B cell (primary cell): ENCODE data around the gene KRT74. TPM values are rescaled to one million over a fixed set of nuclear protein-coding genes. Genes with fewer than 3 reads are reported as not detected.

Experiments
- ATAC-seq: fragments of 200-7000 bp; cut with Tn5 transposase; one replicate; pipeline ENCODE4 v1.10.0; 2021; ENCODE audit warnings: low read depth, mild to moderate bottlenecking, moderate number of reproducible peaks, moderate library complexity
- CTCF ChIA-PET: fragments of 350-600 bp; sonication (Branson Sonifier 250); formaldehyde crosslinking; loops from one replicate; lab custom pipeline; 2021; ENCODE audit warnings: antibody characterized with exemption, inconsistent platforms; lab: Charles Lee
- POLR2A ChIA-PET: fragments of 350-600 bp; sonication (Branson Sonifier 250); formaldehyde crosslinking; loops from one replicate; lab custom pipeline; 2021; ENCODE audit warnings: antibody characterized with exemption; lab: Charles Lee
- DNase-seq: peaks from one replicate; pipeline ENCODE4 v3.0.0; 2013
- H2AFZ ChIP-seq: 2 replicates; pipeline ENCODE4 v1.6.1; 2012; ENCODE audit warnings: mild to moderate bottlenecking, low read depth, low read length; ENCODE audit not compliant: insufficient read depth, poor library complexity, severe bottlenecking
- H3K27ac ChIP-seq, 2 donors: 1 replicate in 1 of 2; 2 replicates in 1 of 2; pipeline ENCODE4 v1.5.1; 2012 to 2013; ENCODE audit warnings: low read length in 2 of 2, mild to moderate bottlenecking in 2 of 2, moderate library complexity in 1 of 2
- H3K27me3 ChIP-seq, 4 experiments: fragments of 200-600 bp in 1 of 4; sonication (generic) in 1 of 4; replicated peaks in 1 of 4; 1 replicate in 2 of 4; 2 replicates in 2 of 4; pipeline versions ENCODE4 v1.6.1 to v1.7.0; 2013 to 2016; ENCODE audit warnings: low read length in 3 of 4, mild to moderate bottlenecking in 2 of 4, mixed read lengths in 1 of 4, moderate library complexity in 1 of 4; ENCODE audit not compliant: insufficient read depth in 4 of 4, control insufficient read depth in 3 of 4; ENCODE audit errors: control extremely low read depth in 1 of 4
- H3K36me3 ChIP-seq, 2 experiments: replicated peaks in 1 of 2; 1 replicate in 1 of 2; 2 replicates in 1 of 2; pipeline versions ENCODE4 v1.6.1 to v1.7.1; 2013; ENCODE audit warnings: low read length in 1 of 2; ENCODE audit not compliant: insufficient read depth in 2 of 2, control insufficient read depth in 1 of 2; ENCODE audit errors: control extremely low read depth in 1 of 2, extremely low read depth in 1 of 2
- H3K4me1 ChIP-seq, 2 donors: fragments of 200-600 bp in 1 of 2; sonication (generic) in 1 of 2; 1 replicate in 1 of 2; 2 replicates in 1 of 2; pipeline versions ENCODE4 v1.5.1 to v1.6.1; 2013 to 2017; ENCODE audit warnings: low read length in 2 of 2; ENCODE audit not compliant: control insufficient read depth in 2 of 2, insufficient read depth in 2 of 2
- H3K4me2 ChIP-seq: replicated peaks from 2 replicates; pipeline ENCODE3; 2012; ENCODE audit warnings: mild to moderate bottlenecking, low read depth, low read length; ENCODE audit not compliant: poor library complexity, severe bottlenecking
- H3K4me3 ChIP-seq, 5 experiments: fragments of 200-600 bp in 1 of 5; sonication (generic) in 1 of 5; 1 replicate in 3 of 5; 2 replicates in 2 of 5; pipeline versions ENCODE4 v1.5.1 to v1.7.0; 2011 to 2016; ENCODE audit warnings: low read length in 4 of 5, mild to moderate bottlenecking in 4 of 5, low read depth in 2 of 5, control low read depth in 1 of 5, moderate library complexity in 1 of 5; ENCODE audit not compliant: insufficient read depth in 1 of 5; ENCODE audit errors: control extremely low read depth in 1 of 5, extremely low read depth in 1 of 5
- H3K79me2 ChIP-seq: fragments of 200-600 bp; sonication (generic); one replicate; pipeline ENCODE4 v1.6.0; 2016; ENCODE audit warnings: low read length; ENCODE audit not compliant: control insufficient read depth, insufficient read depth
- H3K9ac ChIP-seq: fragments of 200-600 bp; sonication (generic); 2 replicates; pipeline ENCODE4 v1.6.1; 2017; ENCODE audit warnings: mild to moderate bottlenecking, low read length, moderate library complexity
- H3K9me3 ChIP-seq, 3 donors: one replicate each; pipeline versions ENCODE4 v1.6.1 to v1.7.1; 2013; ENCODE audit warnings: low read length in 2 of 3; ENCODE audit not compliant: control insufficient read depth in 2 of 3, insufficient read depth in 1 of 3; ENCODE audit errors: control extremely low read depth in 1 of 3
- H4K20me1 ChIP-seq: 2 replicates; pipeline ENCODE4 v1.6.0; 2012; ENCODE audit warnings: mild to moderate bottlenecking, low read length; ENCODE audit not compliant: insufficient read depth, control insufficient read depth, poor library complexity, severe bottlenecking
- H3K27ac Mint-ChIP-seq: one replicate; pipeline ENCODE4 v1.8.0; 2021; ENCODE audit warnings: mixed read lengths
- H3K27me3 Mint-ChIP-seq: one replicate; pipeline ENCODE4 v1.8.0; 2021; ENCODE audit warnings: mixed read lengths
- H3K4me1 Mint-ChIP-seq: one replicate; pipeline ENCODE4 v1.8.0; 2021; ENCODE audit warnings: mixed read lengths
- H3K4me3 Mint-ChIP-seq: one replicate; pipeline ENCODE4 v1.8.0; 2021; ENCODE audit warnings: mixed read lengths
- H3K9me3 Mint-ChIP-seq: one replicate; pipeline ENCODE4 v1.8.0; 2022; ENCODE audit warnings: mixed read lengths; ENCODE audit not compliant: insufficient read depth
- EZH2 ChIP-seq: IDR thresholded peaks from 2 replicates; pipeline ENCODE4 v1.6.1; 2012; ENCODE audit warnings: borderline replicate concordance, low read depth, mild to moderate bottlenecking, moderate library complexity, low read length; ENCODE audit not compliant: insufficient read depth, poor library complexity, severe bottlenecking
- WGBS: methylation state at CpG from one replicate; pipeline ENCODE4 v1.1.5; 2013; ENCODE audit warnings: missing lambda C conversion rate; ENCODE audit not compliant: insufficient coverage; 5-methylcytosine and 5-hydroxymethylcytosine counted together
- intact Hi-C: fragments of 100-400 bp; cut with micrococcal nuclease; formaldehyde crosslinking; loops from one replicate; pipeline ENCODE4 v1.10.0; 2022
- polyA plus RNA-seq: library from polyadenylated mRNA; depleted of rRNA; stranded (reverse); fragments of >200 nt; gene quantifications from 2 replicates; pipeline ENCODE4 v1.2.3, GENCODE V29; 2012
- total RNA-seq, 2 donors: library from RNA; stranded (reverse); fragments of 120-200 nt in 1 of 2; gene quantifications; 1 replicate in 1 of 2; 2 replicates in 1 of 2; pipeline versions ENCODE4 v1.2.3 to v1.2.4, GENCODE V29; 2013 to 2022
- TF ChIP-seq, protein P1 (sequence below): fragments of 200-600 bp; IDR thresholded peaks from one replicate; pipeline ENCODE4 v1.8.0; 2022; ENCODE audit warnings: antibody characterized with exemption, mild to moderate bottlenecking

KRT74 gene
- total and polyA plus RNA-seq, 2 donors (not counting 1 experiment from before 2014, with no cell fraction given) = not detected

DNA sequence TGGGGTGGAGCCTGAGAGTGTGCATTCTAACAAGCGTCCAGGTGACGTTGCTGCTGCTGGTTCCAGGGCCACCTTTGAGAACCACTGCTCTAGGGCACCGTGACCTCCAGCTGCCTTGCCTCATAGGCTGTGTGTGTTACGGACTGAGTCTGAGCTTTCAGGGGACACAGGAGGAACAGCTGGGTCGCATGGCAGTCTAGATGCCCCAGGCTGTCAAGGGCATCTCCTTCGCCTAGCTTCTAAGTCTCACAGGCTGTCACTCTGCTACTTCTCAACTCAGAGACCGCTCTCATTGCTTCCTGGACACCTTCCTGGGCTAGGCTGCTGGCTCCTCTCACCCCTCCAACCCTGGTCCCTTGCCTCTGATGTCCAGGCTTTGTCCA, 43.8 kb upstream of the KRT74 start:
- no peak overlapping the region for H3K9ac ChIP-seq
- H3K27ac ChIP-seq = no peak overlapping the region
- no peaks in the 10 kb centered on the region for H3K36me3 ChIP-seq
- TF ChIP-seq, protein P1, sequence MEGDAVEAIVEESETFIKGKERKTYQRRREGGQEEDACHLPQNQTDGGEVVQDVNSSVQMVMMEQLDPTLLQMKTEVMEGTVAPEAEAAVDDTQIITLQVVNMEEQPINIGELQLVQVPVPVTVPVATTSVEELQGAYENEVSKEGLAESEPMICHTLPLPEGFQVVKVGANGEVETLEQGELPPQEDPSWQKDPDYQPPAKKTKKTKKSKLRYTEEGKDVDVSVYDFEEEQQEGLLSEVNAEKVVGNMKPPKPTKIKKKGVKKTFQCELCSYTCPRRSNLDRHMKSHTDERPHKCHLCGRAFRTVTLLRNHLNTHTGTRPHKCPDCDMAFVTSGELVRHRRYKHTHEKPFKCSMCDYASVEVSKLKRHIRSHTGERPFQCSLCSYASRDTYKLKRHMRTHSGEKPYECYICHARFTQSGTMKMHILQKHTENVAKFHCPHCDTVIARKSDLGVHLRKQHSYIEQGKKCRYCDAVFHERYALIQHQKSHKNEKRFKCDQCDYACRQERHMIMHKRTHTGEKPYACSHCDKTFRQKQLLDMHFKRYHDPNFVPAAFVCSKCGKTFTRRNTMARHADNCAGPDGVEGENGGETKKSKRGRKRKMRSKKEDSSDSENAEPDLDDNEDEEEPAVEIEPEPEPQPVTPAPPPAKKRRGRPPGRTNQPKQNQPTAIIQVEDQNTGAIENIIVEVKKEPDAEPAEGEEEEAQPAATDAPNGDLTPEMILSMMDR = no peak
- peaks cover 0 to 3% (median under 1%) of the 10 kb centered on the region in 4 experiments for H3K27me3 ChIP-seq
- ATAC-seq = no peak
- H3K4me3 Mint-ChIP-seq = no peak overlapping the region
- no peak overlapping the region for H3K27ac Mint-ChIP-seq
- H3K4me1 Mint-ChIP-seq = no peaks in the 10 kb centered on the region
- no peak overlapping the region for H3K4me3 ChIP-seq
- no peaks in the 10 kb centered on the region for H4K20me1 ChIP-seq
- no peak overlapping the region for H2AFZ ChIP-seq
- no peaks in the 10 kb centered on the region for H3K79me2 ChIP-seq
- WGBS = 88% methylated on average over 7 of the region's 7 CpGs
- ChIA-PET CTCF (no interaction called here), POLR2A (no interaction called here)
- peaks cover 46% of the 10 kb centered on the region for H3K27me3 Mint-ChIP-seq
- intact Hi-C loops = no loop called here
- no peaks in the 10 kb centered on the region for H3K4me1 ChIP-seq
- H3K9me3 Mint-ChIP-seq = no peaks in the 10 kb centered on the region
- peaks cover 0 to 2% (median 0%) of the 10 kb centered on the region in 3 donors for H3K9me3 ChIP-seq
- H3K4me2 ChIP-seq = no peak overlapping the region
- DNase-seq = no peak

DNA sequence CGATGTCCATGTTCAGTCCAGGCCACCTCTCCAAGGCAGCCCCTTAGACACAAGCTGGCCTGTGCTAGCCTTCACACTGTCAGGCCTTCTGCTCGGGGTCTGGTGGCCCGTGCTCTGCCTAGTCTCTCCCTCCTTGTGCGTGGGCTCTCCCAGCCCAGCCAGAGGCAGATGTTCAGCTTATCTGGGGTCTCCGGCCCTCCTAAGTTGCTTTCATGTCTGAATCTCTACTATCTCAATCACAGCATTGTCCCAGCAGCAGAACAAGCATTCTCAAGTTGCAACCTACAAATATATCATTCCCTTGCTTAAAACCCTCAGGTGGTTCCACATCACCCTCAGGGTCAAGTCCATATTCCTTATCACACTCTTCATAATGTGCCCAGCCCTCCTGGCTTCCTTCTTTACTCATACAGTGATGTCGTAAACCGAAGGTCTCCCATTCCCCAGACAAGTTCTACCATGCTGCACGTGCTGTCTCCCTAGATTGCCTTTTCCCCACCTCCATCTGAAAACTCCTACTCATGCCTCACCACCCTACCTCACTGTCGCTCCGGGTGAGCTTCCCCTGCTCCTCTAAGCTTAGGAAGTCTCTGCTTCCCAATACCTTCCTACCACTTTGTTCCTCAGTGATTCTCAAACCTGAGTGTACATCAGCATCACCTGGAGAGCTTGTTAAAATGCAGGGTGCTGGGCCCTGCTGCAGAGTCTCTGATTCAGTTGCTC, 43.2 kb upstream of the KRT74 start:
- no peak for DNase-seq
- peaks cover 0 to 2% (median 0%) of the 10 kb centered on the region in 3 donors for H3K9me3 ChIP-seq
- H3K27ac ChIP-seq = no peak overlapping the region
- intact Hi-C loops = no loop called here
- TF ChIP-seq EZH2 = no peak
- TF ChIP-seq, protein P1 = no peak
- no peaks in the 10 kb centered on the region for H3K79me2 ChIP-seq
- no peaks in the 10 kb centered on the region for H3K4me1 ChIP-seq
- peaks cover 0 to 3% (median under 1%) of the 10 kb centered on the region in 4 experiments for H3K27me3 ChIP-seq
- H3K36me3 ChIP-seq = no peaks in the 10 kb centered on the region
- ATAC-seq = no peak
- H3K9me3 Mint-ChIP-seq = no peaks in the 10 kb centered on the region
- CTCF ChIA-PET = interaction anchor here (0.6 kb wide), 1 partner anchor 128 kb away, joined by 3 read pairs; no protein-coding TSS in a partner anchor
- H3K4me1 Mint-ChIP-seq = no peaks in the 10 kb centered on the region
- WGBS = 91% methylated on average over 10 of the region's 10 CpGs
- no peak overlapping the region for H3K27ac Mint-ChIP-seq
- POLR2A ChIA-PET = no interaction called here
- H3K9ac ChIP-seq = no peak overlapping the region
- H3K4me3 Mint-ChIP-seq = no peak overlapping the region
- no peaks in the 10 kb centered on the region for H4K20me1 ChIP-seq
- H3K4me3 ChIP-seq = no peak overlapping the region
- peaks cover 46% of the 10 kb centered on the region for H3K27me3 Mint-ChIP-seq
- H2AFZ ChIP-seq = no peak overlapping the region
- no peak overlapping the region for H3K4me2 ChIP-seq
